GM12864 (cell line): ENCODE results near the gene SLC35F3.

ENCODE experiments used
- DNase-seq: peaks from one replicate; pipeline ENCODE4 v3.0.0-alpha.2; 2011; ENCODE audit warnings: low read depth
- H3K4me3 ChIP-seq: 2 replicates; pipeline ENCODE4 v1.5.1; 2011; ENCODE audit warnings: mild to moderate bottlenecking, low read depth, low read length, control low read depth
- TF ChIP-seq, protein P1 (sequence below): IDR thresholded peaks from 2 replicates; pipeline ENCODE4 v1.5.1; 2011; ENCODE audit warnings: low read depth, mild to moderate bottlenecking, moderate library complexity, low read length, control low read depth, inconsistent platforms; ENCODE audit errors: missing control alignments

SLC35F3 gene

DNA sequence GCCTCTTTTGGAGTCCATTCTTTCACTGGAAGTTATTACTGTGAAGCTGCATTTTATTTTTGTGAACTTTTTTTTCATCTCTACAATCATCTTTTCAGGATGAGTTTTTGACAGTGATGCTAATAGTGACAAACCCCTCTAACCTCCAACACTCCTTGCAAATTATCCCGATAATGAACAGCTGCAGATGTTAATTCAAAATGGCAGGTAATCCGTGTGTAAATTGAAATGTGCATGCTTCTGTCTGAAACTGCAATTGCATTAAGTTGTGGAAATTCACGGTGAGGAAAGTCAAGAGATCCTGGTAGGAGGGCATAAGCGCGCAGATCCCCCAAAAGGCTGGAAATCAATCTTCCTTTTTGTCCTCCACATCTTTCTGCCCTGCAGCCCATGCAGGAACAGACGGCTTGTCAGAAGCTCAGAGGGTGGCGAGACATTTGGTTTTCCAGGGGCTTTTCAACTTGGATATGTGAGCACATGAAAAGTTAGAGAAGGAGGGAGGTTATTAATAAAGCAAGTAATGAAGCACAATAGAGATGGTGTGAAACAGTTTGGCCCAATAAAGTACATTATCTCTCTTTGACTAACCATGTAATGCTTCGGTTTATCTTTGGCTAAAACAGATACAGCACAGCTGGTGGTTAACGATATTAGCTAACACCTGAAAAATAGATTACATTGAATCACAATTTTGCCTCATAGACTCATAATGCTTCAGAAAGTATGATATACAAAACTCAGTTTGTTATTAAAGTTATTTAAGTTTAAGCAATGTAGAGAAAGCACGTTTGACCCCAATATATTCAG is 325.3 kb downstream of the SLC35F3 start:
- TF ChIP-seq, protein P1, sequence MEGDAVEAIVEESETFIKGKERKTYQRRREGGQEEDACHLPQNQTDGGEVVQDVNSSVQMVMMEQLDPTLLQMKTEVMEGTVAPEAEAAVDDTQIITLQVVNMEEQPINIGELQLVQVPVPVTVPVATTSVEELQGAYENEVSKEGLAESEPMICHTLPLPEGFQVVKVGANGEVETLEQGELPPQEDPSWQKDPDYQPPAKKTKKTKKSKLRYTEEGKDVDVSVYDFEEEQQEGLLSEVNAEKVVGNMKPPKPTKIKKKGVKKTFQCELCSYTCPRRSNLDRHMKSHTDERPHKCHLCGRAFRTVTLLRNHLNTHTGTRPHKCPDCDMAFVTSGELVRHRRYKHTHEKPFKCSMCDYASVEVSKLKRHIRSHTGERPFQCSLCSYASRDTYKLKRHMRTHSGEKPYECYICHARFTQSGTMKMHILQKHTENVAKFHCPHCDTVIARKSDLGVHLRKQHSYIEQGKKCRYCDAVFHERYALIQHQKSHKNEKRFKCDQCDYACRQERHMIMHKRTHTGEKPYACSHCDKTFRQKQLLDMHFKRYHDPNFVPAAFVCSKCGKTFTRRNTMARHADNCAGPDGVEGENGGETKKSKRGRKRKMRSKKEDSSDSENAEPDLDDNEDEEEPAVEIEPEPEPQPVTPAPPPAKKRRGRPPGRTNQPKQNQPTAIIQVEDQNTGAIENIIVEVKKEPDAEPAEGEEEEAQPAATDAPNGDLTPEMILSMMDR, result no peak
- no peak overlapping the region for H3K4me3 ChIP-seq
- no peak for DNase-seq

DNA sequence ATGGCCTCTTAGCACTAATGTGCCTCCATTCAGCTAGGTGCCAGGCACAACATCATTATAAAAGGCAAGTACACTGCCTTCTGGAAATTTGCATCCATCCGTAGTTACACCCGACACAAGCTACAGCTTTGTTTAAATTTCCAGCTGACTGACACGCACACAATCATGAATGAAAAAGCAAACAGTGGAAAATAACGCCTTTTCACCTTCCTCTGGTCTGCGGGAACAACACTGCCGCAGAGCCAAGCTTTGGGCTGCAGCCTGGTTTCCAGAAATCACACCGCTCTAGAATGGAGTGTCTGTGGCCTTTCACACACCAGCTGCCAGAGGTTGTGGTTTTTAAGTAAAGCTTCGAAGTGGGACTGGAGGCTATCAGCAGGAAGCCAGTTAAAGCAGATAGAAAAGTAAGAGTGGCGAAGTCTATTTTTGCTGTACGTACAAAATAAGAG is 326.0 kb downstream of the SLC35F3 start:
- DNase-seq, result no peak
- no peak overlapping the region for H3K4me3 ChIP-seq
- TF ChIP-seq, protein P1, result no peak

DNA sequence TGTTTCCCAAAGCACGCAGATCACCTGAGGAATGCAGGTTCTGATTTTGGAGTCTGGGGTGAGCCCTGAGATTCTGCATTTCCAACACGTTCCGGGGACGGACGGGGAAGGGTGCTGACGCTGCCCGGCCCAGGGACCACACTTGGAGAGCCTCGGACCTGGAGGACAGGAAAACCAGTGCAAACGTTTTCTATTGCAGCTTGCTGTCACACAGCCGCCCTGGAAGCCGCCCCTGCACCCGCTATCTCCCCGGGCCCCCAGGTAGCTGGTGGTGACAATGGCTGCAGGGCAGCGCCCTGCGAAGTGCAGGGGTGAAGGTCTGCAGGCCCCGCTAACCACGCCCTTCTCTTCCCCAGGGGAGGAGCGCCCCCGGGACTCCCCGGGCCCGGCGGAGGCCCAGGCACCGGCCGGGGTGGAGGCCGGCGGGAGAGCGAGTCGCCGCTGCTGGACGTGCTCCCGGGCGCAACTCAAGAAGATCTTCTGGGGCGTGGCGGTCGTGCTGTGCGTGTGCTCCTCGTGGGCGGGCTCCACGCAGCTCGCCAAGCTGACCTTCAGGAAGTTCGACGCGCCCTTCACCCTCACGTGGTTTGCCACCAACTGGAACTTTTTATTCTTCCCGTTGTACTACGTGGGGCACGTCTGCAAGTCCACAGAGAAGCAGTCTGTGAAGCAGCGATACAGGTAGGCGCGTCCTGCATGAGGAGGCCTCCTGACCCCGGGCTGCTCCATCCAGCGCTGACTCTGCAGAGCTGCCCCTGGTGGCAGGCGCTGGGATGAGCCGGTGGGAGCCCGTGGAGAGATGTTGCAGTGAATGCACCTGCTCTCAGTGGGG is 326.8 kb downstream of the SLC35F3 start:
- no peak for DNase-seq
- no peak overlapping the region for H3K4me3 ChIP-seq
- TF ChIP-seq, protein P1, result no peak

DNA sequence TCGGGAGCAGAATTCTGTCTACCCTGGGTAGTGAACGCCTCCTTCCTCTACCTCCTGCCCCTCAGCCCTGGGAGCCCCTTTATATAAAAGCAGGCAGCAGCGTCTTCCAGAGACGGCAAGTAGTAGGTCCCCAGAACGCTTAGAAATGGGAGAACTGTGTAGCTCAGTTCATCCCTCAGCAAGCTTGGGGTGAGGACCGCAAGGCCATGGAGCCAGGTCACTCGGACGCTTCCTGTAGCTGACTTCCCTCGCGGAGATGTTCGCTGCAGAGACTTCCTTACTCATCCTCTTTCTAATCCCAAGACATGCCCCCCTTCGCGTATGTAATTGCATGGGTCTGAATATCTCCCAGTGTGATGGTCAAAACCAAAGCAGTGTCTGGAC is 327.4 kb downstream of the SLC35F3 start:
- no peak for DNase-seq
- no peak overlapping the region for H3K4me3 ChIP-seq
- TF ChIP-seq, protein P1, result no peak

DNA sequence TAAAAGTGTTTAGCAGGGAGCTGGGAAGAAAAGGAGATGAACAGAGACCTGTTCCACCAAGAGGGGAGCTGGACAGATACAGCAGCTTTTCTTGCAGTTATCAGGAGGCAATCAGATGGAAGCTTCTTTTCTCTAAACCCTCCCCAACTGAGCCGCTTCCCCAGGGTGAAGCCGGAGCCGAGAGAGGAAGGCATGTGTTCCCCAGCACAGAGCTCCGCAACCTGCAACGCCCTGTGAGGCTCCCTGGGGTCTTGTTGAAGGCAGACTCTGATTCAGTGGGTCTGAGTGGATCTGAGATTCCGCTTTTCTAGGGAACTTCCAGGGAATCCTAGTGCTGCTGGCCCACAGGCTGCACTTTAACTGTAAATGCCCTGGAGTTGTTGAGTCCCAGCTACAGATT is 329.7 kb downstream of the SLC35F3 start:
- no peak overlapping the region for H3K4me3 ChIP-seq
- TF ChIP-seq, protein P1, result no peak
- DNase-seq, result no peak

DNA sequence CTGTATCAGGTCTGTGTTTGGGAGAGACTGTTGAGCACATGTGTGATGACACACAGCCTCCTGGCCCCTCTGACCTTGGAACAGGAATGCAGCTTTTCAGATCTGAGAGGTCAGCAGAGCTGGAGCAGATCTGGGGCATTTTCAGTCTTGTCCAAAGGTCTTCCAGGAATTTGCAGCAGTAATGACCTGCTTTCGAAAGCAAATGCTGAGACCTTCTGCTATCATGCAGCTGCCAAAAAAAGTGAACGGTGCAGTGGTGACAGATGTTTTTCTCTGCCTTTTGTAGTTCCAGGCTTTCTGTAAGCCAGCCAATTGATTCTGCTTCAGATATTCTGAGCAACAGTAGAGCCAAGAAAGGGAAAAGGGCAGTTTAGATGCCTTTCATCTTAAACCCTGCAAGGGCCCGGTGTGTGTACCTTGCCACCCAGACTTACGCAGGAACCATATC is 331.0 kb downstream of the SLC35F3 start:
- no peak overlapping the region for H3K4me3 ChIP-seq
- DNase-seq, result no peak
- TF ChIP-seq, protein P1, result no peak

DNA sequence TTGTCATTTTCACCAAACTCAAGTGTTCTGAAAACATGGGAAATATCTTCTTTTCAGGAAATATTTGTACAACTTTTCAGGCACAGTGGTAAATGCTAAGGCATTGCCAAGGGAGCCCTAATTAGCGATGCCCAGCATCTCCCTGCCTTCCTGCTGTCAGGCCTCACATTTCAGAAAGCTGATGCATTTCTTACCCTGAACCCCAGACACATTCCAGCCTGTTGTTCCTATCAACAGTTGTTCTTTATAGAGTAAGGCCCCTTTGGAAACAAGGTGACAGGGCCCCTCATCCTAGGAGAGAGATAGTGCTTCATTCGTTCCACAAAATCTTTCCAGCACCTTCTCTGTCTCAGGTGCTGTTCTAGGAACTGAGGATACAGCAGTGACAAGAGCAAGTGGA is 332.9 kb downstream of the SLC35F3 start:
- TF ChIP-seq, protein P1, result no peak
- no peak for DNase-seq
- no peak overlapping the region for H3K4me3 ChIP-seq
